IMR-90 (cell line): Measurements from ENCODE around the gene AOPEP. TPM values are rescaled to one million over a fixed set of nuclear protein-coding genes. Genes with fewer than 3 reads are reported as not detected.

ENCODE experiments used
- ATAC-seq: fragments of 200-7000 bp; cut with Tn5 transposase; 2 replicates; pipeline ENCODE4 v1.9.1; 2020; ENCODE audit warnings: low read depth, mild to moderate bottlenecking, moderate library complexity
- BruUV-seq: library from RNA; stranded (reverse); fragments of 400-500 nt; replicated peaks from 2 replicates; lab custom pipeline; 2021; lab: Mats Ljungman, UMichigan
- CTCF ChIA-PET: fragments of 300-600 bp; formaldehyde crosslinking; extraction: SDS; loops from one replicate; lab custom pipeline; 2021; ENCODE audit warnings: antibody characterized with exemption; lab: Yijun Ruan, JAX
- POLR2A ChIA-PET: fragments of 300-600 bp; sonication (Branson Sonifier 250); formaldehyde crosslinking; loops from one replicate; lab custom pipeline; 2022; ENCODE audit warnings: antibody characterized with exemption; ENCODE audit not compliant: unreplicated experiment; lab: Charles Lee
- DNase-seq: peaks from one replicate; pipeline ENCODE4 v3.0.0; 2013
- H2AFZ ChIP-seq: replicated peaks from 2 replicates; pipeline ENCODE3; 2013; ENCODE audit warnings: low read length, mild to moderate bottlenecking; ENCODE audit not compliant: poor library complexity
- H2AK5ac ChIP-seq: 2 replicates; pipeline ENCODE4 v1.6.1; 2013; ENCODE audit warnings: low read depth, low read length, inconsistent platforms
- H2AK9ac ChIP-seq: replicated peaks from 2 replicates; pipeline ENCODE3; 2013; ENCODE audit warnings: mild to moderate bottlenecking, low read depth, low read length, moderate library complexity; ENCODE audit not compliant: poor library complexity
- H2BK120ac ChIP-seq: 2 replicates; pipeline ENCODE4 v1.6.1; 2013; ENCODE audit warnings: low read depth, low read length, inconsistent platforms
- H2BK15ac ChIP-seq: 3 replicates; pipeline ENCODE4 v1.6.1; 2013; ENCODE audit warnings: low read depth, low read length, inconsistent platforms
- H2BK20ac ChIP-seq: 2 replicates; pipeline ENCODE4 v1.6.1; 2013; ENCODE audit warnings: low read depth, mild to moderate bottlenecking, inconsistent platforms, low read length, moderate library complexity
- H2BK5ac ChIP-seq: 2 replicates; pipeline ENCODE4 v1.6.1; 2013; ENCODE audit warnings: mild to moderate bottlenecking, low read depth, low read length, inconsistent platforms; ENCODE audit not compliant: poor library complexity, severe bottlenecking
- H3K14ac ChIP-seq: replicated peaks from 2 replicates; pipeline ENCODE4 v1.6.1; 2013; ENCODE audit warnings: low read depth, low read length, inconsistent platforms
- H3K18ac ChIP-seq: 2 replicates; pipeline ENCODE4 v1.6.1; 2013; ENCODE audit warnings: low read depth, low read length, control low read depth
- H3K23ac ChIP-seq: 2 replicates; pipeline ENCODE4 v1.6.1; 2013; ENCODE audit warnings: low read depth, low read length, inconsistent platforms
- H3K27ac ChIP-seq: 2 replicates; pipeline ENCODE4 v1.5.1; 2013; ENCODE audit warnings: mild to moderate bottlenecking, control low read depth, low read length; ENCODE audit not compliant: insufficient read depth
- H3K27me3 ChIP-seq: 2 replicates; pipeline ENCODE4 v1.6.1; 2013; ENCODE audit warnings: low read length; ENCODE audit not compliant: control insufficient read depth, insufficient read depth
- H3K36me3 ChIP-seq: 2 replicates; pipeline ENCODE4 v1.6.1; 2013; ENCODE audit warnings: low read length, mixed read lengths; ENCODE audit not compliant: control insufficient read depth, insufficient read depth
- H3K4ac ChIP-seq: 2 replicates; pipeline ENCODE4 v1.6.1; 2013; ENCODE audit warnings: low read depth, low read length, inconsistent platforms
- H3K4me1 ChIP-seq: 2 replicates; pipeline ENCODE4 v1.6.1; 2013; ENCODE audit warnings: low read length, mixed read lengths; ENCODE audit not compliant: control insufficient read depth, insufficient read depth
- H3K4me2 ChIP-seq: 2 replicates; pipeline ENCODE4 v1.6.1; 2013; ENCODE audit warnings: low read depth, mild to moderate bottlenecking, control low read depth, low read length, moderate library complexity
- H3K4me3 ChIP-seq: 2 replicates; pipeline ENCODE4 v1.5.1; 2013; ENCODE audit warnings: low read depth, mild to moderate bottlenecking, control low read depth, low read length, moderate library complexity; ENCODE audit not compliant: insufficient read depth
- H3K56ac ChIP-seq: 2 replicates; pipeline ENCODE4 v1.6.1; 2013; ENCODE audit warnings: low read length, inconsistent platforms; ENCODE audit not compliant: insufficient read depth; ENCODE audit errors: extremely low read depth
- H3K79me1 ChIP-seq, 2 experiments: 2 replicates each; pipeline ENCODE4 v1.6.1; 2013; ENCODE audit warnings: low read length in 2 of 2, inconsistent platforms in 1 of 2, low read depth in 1 of 2
- H3K9ac ChIP-seq: 2 replicates; pipeline ENCODE4 v1.6.1; 2013; ENCODE audit warnings: low read depth, low read length, control low read depth
- H3K9me1 ChIP-seq: 2 replicates; pipeline ENCODE4 v1.6.1; 2013; ENCODE audit warnings: low read length, inconsistent platforms; ENCODE audit not compliant: insufficient read depth
- H3K9me3 ChIP-seq: 2 replicates; pipeline ENCODE4 v1.6.1; 2013; ENCODE audit warnings: low read length; ENCODE audit not compliant: control insufficient read depth, insufficient read depth
- H4K20me1 ChIP-seq: 2 replicates; pipeline ENCODE4 v1.6.1; 2013; ENCODE audit warnings: low read length, inconsistent platforms; ENCODE audit not compliant: insufficient read depth
- H4K5ac ChIP-seq: 2 replicates; pipeline ENCODE4 v1.6.1; 2013; ENCODE audit warnings: mild to moderate bottlenecking, low read depth, low read length, control low read depth
- H4K8ac ChIP-seq, 2 experiments: 2 replicates each; pipeline ENCODE4 v1.6.1; 2013; ENCODE audit warnings: low read depth in 2 of 2, low read length in 2 of 2, control low read depth in 1 of 2, inconsistent platforms in 1 of 2
- H4K91ac ChIP-seq: 2 replicates; pipeline ENCODE4 v1.6.1; 2013; ENCODE audit warnings: low read depth, low read length, inconsistent platforms; ENCODE audit not compliant: insufficient read depth
- BHLHE40 ChIP-seq: fragments of 150-350 bp; IDR thresholded peaks from 2 replicates; pipeline ENCODE4 v1.6.1; 2016; ENCODE audit warnings: mild to moderate bottlenecking, low read depth, low read length
- CEBPB ChIP-seq: IDR thresholded peaks from 2 replicates; pipeline ENCODE4 v1.6.1; 2012; ENCODE audit warnings: low read depth, low read length, improper control_type of control experiment
- CHD1 ChIP-seq: IDR thresholded peaks from 2 replicates; pipeline ENCODE4 v1.6.1; 2012; ENCODE audit warnings: low read depth, low read length, improper control_type of control experiment
- CTCF ChIP-seq: conservative IDR thresholded peaks from 2 replicates; pipeline ENCODE4 v1.5.1; 2012; ENCODE audit warnings: mild to moderate bottlenecking, low read depth, low read length, improper control_type of control experiment
- FOS ChIP-seq: fragments of 150-350 bp; IDR thresholded peaks from 2 replicates; pipeline ENCODE4 v1.6.1; 2016; ENCODE audit warnings: low read depth, low read length
- MAFK ChIP-seq: IDR thresholded peaks from 2 replicates; pipeline ENCODE4 v1.6.1; 2012; ENCODE audit warnings: low read depth, low read length, improper control_type of control experiment
- MAZ ChIP-seq: IDR thresholded peaks from 2 replicates; pipeline ENCODE4 v1.6.1; 2012; ENCODE audit warnings: low read depth, mild to moderate bottlenecking, low read length, improper control_type of control experiment, moderate library complexity, borderline replicate concordance
- MXI1 ChIP-seq: IDR thresholded peaks from 2 replicates; pipeline ENCODE4 v1.6.1; 2012; ENCODE audit warnings: low read depth, mild to moderate bottlenecking, low read length, moderate library complexity, borderline replicate concordance
- NFE2L2 ChIP-seq: fragments of 150-350 bp; IDR thresholded peaks from 2 replicates; pipeline ENCODE4 v1.6.1; 2016; ENCODE audit warnings: low read depth, mild to moderate bottlenecking, low read length
- POLR2A ChIP-seq: IDR thresholded peaks from 2 replicates; pipeline ENCODE4 v1.6.1; 2012; ENCODE audit warnings: mild to moderate bottlenecking, low read depth, low read length
- RAD21 ChIP-seq: IDR thresholded peaks from 2 replicates; pipeline ENCODE4 v1.6.1; 2012; ENCODE audit warnings: low read length, improper control_type of control experiment
- RCOR1 ChIP-seq: IDR thresholded peaks from 2 replicates; pipeline ENCODE4 v1.6.1; 2012; ENCODE audit warnings: mild to moderate bottlenecking, low read length, improper control_type of control experiment; ENCODE audit not compliant: insufficient replicate concordance
- RFX5 ChIP-seq: IDR thresholded peaks from 2 replicates; pipeline ENCODE4 v1.8.0; 2012; ENCODE audit warnings: low read depth, mild to moderate bottlenecking, low read length, moderate library complexity
- SMC3 ChIP-seq: fragments of 150-350 bp; IDR thresholded peaks from 2 replicates; pipeline ENCODE4 v1.6.1; 2016; ENCODE audit warnings: low read depth, mild to moderate bottlenecking, antibody characterized with exemption, low read length, moderate library complexity
- USF2 ChIP-seq: fragments of 150-350 bp; IDR thresholded peaks from 2 replicates; pipeline ENCODE4 v1.6.1; 2017; ENCODE audit warnings: mild to moderate bottlenecking, antibody characterized with exemption, low read length, low read depth
- WGBS, 2 experiments: methylation state at CpG; one replicate each; pipeline versions ENCODE4 v1.1.5 to v1.1.7; 2013; ENCODE audit warnings: missing lambda C conversion rate in 2 of 2; ENCODE audit not compliant: insufficient read length in 1 of 2; ENCODE audit errors: extremely low coverage in 2 of 2; 5-methylcytosine and 5-hydroxymethylcytosine counted together
- dilution Hi-C: fragments of 300-500 bp; cut with HindIII; formaldehyde crosslinking; loops from one replicate; pipeline ENCODE4 v1.14.3; 2018; ENCODE audit warnings: low sequenced_read_pairs; ENCODE audit not compliant: unreplicated experiment
- in situ Hi-C: fragments of 300-500 bp; cut with MboI; formaldehyde crosslinking; loops from 3 replicates; pipeline ENCODE4 v1.14.3; 2019; ENCODE audit warnings: low sequenced_read_pairs, inconsistent platforms, mixed read lengths
- intact Hi-C: fragments of 100-400 bp; cut with micrococcal nuclease; formaldehyde crosslinking; loops from 2 replicates; pipeline ENCODE4 v1.10.0; 2022
- polyA plus RNA-seq, 3 experiments: library from polyadenylated mRNA; depleted of rRNA; stranded (reverse); fragments of >200 nt; gene quantifications; 2 replicates each; pipeline ENCODE4 v1.2.3, GENCODE V29; 2012; ENCODE audit warnings: low replicate concordance in 1 of 3
- total RNA-seq: library from RNA; depleted of rRNA; stranded (reverse); fragments of >200 nt; gene quantifications from 2 replicates; pipeline ENCODE4 v1.2.3, GENCODE V29; 2012

AOPEP gene
- total and polyA plus RNA-seq, 2 of the 4 experiments (the other 2 are of a cell fraction), result 34.9 to 38.7 TPM

- ATAC-seq (no peak), DNase-seq (no peak)
- Histone ChIP-seq H3K9me3 (no peaks in the 10 kb centered on the region), H2BK15ac (no peak overlapping the region), H2AK5ac (no peak overlapping the region), H3K9ac (no peak overlapping the region), H4K91ac (no peak overlapping the region), H3K18ac (no peak overlapping the region), H3K4ac (no peak overlapping the region), H3K27ac (no peak overlapping the region), H2BK120ac (no peak overlapping the region), H3K14ac (no peak overlapping the region), H2AK9ac (peak overlapping the region; percentile 7), H3K27me3 (peaks cover 8% of the 10 kb centered on the region), H4K8ac (no peak overlapping the region), H2BK5ac (no peak overlapping the region), H2BK20ac (no peak overlapping the region), H3K4me2 (no peak overlapping the region), H3K4me3 (no peak overlapping the region), H3K79me1 (peaks cover 5 to 9% of the 10 kb centered on the region in 2 experiments; a peak in 2 of 4 replicates), H2AFZ (no peak overlapping the region), H3K23ac (no peak overlapping the region), H4K20me1 (peaks cover 4% of the 10 kb centered on the region; the same call in 1 of the 2 replicates), H3K56ac (no peak overlapping the region), H3K4me1 (peaks cover 13% of the 10 kb centered on the region), H3K9me1 (peaks cover 6% of the 10 kb centered on the region; the same call in 1 of the 2 replicates), H3K36me3 (peaks cover 7% of the 10 kb centered on the region), H4K5ac (no peak overlapping the region)
- no peak for TF ChIP-seq CTCF
- TF ChIP-seq NFE2L2, result no peak
- TF ChIP-seq RCOR1, result no peak
- TF ChIP-seq CEBPB, result no peak
- TF ChIP-seq RAD21, result no peak
- TF ChIP-seq BHLHE40, result no peak
- no peak for TF ChIP-seq RFX5
- no peak for TF ChIP-seq CHD1
- TF ChIP-seq MXI1, result no peak
- TF ChIP-seq MAFK, result no peak
- no peak for TF ChIP-seq SMC3
- no peak for TF ChIP-seq FOS
- no peak for TF ChIP-seq MAZ
- no peak for TF ChIP-seq USF2
- no peak for TF ChIP-seq POLR2A
- ChIA-PET POLR2A (no interaction called here), CTCF (no interaction called here)
- in situ Hi-C loops, result no loop called here
- dilution Hi-C loops, result no loop called here
- no TSS peak for BruUV-seq
- WGBS, 2 experiments, result no CpG with 5 or more reads among the region's 2 CpGs
- intact Hi-C loops, result no loop called here
Observed at GRCh38 chr9:94811074-94811473, 84.6 kb downstream of the AOPEP start.
